GM18519 (cell line): ENCODE measurements around the gene RBM23.

Source experiments
- ATAC-seq: cut with Tn5 transposase; IDR thresholded peaks from one replicate; pipeline ENCODE4 v1.9.1; 2021; ENCODE audit warnings: mild to moderate bottlenecking, moderate library complexity; ENCODE audit not compliant: unreplicated experiment, low FRiP score

RBM23 gene

DNA sequence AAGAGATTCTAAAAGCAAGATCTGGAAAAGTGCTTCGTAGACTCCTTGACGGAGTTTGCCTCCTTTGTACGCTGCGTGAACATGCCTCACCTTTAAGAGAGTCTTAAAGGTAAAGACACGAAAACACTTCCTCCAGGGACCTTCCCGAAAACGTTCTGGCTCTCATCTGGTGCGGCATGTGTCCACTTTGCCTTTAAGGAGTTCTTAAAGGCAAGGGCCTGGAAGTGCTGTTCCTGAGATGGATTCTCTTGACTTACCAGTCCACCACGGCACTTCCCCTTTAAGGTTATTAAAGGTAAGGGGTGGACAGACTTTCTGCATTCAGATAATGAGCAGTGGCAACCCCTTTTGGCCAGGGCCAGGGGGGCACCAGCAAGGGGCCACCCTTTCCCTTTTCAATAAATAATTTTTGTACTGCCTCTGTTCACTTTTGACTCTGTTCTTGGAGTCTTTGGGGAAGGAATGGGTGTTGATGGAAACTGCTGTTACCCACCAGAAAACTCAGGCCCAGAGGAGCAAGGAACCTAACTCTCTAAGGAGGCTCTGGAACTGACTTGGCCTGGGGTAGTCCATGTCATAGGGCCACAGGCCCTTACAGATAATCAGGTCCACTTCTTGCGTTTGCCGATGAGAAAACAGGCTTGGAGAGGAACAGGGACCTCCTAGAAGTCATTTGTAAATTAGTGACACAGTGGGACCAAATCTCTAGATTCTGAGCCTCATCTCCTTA is 31.5 kb downstream of the RBM23 start:
- ATAC-seq, result no peak

DNA sequence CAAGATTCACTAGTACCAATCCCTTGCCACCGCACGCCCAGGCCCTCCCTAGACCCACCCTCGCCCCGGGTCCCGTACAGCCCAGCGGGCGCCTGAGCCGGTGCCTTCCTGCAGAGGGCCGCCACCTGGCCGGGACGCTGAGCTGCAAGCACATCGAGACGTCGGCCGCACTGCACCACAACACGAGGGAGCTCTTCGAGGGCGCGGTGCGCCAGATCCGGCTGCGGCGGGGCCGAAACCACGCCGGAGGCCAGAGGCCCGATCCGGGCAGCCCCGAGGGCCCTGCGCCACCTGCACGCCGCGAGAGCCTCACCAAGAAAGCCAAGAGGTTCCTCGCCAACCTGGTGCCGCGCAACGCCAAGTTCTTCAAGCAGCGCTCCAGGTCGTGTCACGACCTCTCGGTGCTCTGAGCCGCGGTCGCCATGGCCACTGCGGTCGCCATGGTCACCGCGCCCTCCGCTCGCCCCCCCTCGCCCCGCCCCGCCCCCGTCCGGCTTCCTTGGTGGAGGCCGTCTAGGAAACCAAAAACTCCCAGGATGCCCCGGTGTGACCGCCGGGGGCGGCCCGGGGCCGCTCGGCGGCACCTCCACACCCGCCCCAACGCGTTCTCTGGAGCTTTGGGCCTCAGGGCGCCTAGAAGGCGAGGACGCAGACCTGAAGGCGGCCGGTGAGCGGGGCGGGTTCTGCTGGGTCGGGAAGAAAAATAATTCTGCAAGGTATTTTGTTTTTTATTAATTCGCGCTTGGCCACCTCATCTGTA is 32.3 kb downstream of the RBM23 start:
- no peak for ATAC-seq

DNA sequence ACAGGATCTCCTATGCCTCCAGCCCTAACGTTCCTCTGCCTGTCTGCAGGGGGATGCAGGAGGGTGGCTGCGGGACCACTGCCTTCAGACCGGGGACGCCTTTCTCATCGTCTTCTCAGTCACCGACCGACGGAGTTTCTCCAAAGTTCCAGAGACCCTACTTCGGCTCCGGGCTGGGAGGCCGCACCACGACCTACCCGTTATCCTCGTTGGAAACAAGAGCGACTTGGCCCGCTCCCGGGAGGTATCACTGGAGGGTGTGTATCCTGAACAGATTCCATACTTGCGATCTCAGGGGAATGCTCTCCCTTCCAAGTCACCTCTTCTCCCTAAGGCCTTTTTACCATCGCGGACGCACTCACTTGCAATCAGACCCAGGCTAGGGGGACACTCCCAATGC is 33.0 kb downstream of the RBM23 start:
- no peak for ATAC-seq

DNA sequence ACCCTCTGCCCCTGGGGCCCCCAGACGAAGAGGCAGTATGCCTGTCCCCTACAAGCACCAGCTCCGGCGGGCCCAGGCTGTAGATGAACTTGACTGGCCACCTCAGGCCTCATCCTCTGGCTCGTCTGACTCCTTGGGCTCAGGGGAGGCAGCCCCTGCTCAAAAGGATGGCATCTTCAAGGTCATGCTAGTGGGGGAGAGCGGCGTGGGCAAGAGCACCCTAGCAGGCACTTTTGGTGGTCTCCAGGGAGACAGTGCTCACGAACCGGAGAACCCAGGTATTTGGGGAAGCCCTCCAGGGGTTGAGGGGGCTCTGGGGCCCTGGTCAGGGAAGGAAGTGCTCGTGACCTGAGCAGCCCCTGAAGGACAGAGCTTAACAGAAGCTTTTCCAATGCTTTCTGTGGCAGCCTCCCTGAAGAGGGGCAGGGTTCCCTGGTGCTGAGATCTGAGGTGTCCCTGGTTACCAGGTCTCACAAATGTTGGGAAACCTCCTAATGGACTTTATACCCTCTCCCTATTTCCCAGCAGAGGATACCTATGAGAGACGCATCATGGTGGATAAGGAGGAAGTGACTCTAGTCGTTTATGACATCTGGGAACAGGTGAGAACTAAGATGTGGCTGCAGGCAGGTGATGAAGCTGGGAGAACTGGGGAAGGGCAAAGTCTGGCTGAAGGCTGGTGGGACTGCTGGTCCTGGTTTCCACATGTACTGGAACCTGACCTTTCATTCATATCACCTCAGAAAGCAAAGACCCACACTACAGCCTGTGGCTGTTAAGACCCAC is 34.0 kb downstream of the RBM23 start:
- no peak for ATAC-seq

DNA sequence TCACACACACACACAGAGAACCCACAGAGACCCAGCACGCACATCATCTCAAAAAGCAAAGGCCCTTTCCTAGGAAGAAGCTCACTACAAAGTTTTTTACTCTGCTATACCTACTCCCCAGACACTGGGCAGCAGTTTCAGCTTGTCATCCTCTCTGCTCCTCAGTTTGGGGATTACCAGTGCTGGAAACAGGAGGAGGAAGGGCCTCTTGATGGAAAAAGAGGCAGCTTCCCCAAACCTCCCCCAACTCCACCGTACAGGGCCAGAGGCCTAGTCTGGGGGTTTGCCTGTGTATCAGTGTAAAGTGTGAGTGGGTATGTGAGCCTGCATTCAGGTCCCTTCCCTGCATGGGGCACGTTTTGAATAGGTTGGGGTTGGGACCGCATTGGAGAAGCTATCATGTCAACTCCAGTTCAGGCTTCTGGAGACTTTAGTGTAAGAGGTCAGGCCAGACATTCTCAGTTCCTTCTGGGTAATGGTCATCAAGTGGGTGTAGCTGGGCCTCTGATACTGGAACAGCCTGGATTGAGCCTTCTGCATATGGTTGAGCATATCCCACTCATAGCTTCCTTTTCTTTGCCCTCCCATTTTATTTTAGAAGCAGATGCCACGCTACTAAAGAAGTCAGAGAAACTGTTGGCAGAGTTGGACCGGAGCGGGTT is 34.7 kb downstream of the RBM23 start:
- no peak for ATAC-seq

DNA sequence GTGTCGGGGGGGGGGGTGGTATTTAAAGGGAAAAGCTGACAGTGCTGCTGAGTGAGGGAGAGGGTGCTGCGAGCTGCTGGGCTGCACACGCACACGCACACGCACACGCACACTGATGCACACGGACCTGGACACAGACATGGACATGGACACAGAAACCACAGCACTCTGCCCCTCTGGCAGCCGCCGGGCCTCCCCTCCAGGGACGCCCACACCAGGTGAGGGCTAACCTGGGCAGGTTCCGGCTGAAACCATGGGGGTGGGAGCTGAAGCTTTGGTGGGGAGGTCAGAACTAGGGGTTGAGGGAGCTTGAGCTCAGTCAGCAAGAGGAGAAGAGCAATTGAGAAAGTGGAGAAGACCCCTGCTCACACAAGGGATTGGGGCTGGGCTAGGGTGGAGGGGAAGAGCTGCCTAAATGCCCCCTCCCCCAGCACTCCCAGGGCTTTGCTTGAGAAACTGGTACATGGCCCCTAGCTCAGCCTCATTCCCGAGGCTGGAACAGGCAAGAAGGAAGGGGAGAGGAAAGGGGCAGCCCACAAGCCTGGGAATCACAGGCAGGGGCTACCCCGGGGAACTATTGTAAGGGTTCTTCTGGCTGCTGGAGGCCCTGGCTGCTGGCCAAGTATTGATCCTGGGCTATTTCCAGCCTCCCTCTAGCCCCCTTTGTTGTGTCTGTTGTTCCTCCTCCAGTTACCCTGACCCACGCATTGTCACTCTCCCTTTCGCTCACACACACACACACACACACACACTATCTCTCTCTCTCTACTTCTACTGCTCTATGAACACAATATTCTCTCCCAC is 35.6 kb downstream of the RBM23 start, which contains the start of gene REM2:
TSS of gene REM2 (plus strand) at position 50 of the 804 bp plus-strand sequence. CDS start at position 116, 66 bp downstream.
- ATAC-seq, result no peak

DNA sequence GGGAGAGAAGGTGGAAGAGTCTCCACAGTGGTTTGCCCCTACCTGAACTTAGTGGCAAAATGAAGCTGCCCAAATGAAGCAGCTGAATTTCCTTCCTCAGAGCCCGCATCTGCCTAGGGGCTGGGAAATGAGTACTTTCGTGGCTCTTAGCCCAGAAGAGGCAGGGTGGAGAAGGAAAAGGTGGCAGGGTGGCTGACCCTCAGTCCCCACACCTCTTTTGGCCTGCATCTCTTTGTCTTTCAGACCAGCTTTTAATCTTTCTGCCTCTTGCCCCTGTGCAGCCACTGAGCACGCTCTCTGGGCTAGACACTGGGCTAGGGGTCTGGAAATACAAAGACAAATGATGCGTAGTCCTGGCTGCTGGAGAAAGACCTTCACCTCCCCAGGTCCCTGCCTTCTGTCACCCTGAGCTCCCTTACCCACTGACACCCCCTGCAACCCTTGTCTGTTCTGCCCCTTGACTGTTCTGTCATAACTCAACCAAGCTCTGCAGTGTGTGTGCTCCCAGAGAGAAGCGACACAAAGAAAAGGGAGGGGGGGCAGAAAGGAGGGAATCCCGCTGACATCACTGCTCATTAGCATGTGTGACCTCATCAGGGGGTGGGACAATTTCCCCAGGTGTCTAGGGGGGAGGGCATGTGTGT is 36.3 kb downstream of the RBM23 start:
- no peak for ATAC-seq

DNA sequence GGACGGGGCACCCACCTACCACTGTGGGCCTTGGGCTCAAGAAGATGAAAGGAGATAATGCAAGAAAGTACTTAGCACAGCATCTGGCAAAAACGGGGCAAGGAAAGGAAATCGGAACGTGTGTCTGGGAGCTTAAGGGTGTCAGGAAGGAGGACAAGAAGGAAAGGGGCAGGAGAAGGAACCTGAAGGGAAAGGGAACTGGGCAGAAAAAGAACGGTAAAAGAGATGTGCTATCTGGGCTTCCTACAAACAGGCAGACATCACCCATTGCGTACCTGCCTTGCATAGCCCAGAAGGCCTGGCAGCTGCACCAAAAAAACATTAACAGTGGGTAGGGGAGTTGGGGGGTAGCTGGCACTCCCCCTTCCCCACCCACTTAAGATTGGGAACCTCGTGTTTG is 36.9 kb downstream of the RBM23 start:
- ATAC-seq, result no peak

DNA sequence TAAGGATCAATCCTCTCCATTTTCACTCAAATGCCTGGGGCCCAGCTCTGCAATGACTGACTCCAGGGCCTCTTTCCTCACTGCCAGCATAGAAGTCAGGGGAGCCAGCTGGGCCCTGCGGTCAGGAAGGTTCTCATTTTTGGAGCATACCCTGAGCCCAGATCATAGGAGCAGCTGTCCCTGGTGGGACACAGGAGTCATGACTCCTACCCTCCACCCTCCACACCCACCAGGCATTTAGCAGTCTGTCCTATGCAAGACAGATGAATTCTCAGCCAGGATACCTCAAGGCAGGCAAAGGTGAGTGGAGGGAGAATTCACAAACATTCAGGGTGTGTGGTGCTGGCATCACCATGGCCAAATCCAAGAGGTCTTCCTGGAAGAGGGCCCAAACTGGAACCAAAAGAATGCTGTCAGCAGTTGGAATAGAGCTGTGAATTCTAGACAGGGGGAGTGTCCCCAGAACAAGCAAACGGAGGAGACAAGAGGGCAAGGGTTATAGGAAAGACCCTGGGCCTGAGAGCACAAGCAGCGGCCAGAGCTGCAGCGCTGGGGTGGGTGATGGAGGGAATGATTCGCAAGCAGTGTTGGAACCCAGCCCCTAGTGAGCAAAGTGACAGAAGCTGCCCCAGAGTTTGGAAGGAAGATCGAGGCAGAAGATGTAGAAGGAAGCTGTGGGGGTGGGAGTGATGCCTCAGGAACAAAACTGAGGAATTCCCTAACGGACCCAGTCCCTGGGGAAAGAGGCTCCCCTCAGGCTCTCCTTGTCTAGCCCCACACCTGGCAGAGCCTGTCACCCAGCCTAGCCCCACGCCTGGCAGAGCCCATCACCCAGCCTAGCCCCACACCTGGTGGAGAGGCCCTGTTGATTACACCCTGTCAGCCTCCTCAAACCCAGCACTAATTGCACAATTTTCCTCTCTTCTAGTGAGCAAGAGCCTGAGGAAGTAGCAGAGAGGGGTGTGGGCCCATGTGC is 40.4 kb downstream of the RBM23 start:
- ATAC-seq, result no peak

DNA sequence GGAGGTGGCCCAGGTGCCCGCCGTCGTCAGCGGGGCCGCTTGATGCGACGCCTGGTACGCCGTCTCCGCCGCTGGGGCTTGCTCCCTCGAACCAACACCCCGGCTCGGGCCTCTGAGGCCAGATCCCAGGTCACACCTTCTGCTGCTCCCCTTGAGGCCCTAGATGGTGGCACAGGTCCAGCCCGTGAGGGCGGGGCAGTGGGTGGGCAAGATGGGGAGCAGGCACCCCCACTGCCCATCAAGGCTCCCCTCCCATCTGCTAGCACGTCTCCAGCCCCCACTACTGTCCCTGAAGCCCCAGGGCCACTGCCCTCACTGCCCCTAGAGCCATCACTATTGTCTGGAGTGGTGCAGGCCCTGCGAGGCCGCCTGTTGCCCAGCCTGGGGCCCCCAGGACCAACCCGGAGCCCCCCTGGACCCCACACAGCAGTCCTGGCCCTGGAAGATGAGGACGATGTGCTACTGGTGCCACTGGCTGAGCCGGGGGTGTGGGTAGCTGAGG is 41.9 kb downstream of the RBM23 start:
- ATAC-seq, result no peak

DNA sequence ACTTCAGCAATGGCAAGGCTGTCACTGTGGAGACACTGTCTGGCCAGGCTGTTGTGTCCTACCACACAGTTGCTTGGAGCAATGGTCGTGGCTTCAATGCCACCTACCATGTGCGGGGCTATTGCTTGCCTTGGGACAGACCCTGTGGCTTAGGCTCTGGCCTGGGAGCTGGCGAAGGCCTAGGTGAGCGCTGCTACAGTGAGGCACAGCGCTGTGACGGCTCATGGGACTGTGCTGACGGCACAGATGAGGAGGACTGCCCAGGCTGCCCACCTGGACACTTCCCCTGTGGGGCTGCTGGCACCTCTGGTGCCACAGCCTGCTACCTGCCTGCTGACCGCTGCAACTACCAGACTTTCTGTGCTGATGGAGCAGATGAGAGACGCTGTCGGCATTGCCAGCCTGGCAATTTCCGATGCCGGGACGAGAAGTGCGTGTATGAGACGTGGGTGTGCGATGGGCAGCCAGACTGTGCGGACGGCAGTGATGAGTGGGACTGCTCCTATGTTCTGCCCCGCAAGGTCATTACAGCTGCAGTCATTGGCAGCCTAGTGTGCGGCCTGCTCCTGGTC is 43.1 kb downstream of the RBM23 start:
- ATAC-seq, result no peak

DNA sequence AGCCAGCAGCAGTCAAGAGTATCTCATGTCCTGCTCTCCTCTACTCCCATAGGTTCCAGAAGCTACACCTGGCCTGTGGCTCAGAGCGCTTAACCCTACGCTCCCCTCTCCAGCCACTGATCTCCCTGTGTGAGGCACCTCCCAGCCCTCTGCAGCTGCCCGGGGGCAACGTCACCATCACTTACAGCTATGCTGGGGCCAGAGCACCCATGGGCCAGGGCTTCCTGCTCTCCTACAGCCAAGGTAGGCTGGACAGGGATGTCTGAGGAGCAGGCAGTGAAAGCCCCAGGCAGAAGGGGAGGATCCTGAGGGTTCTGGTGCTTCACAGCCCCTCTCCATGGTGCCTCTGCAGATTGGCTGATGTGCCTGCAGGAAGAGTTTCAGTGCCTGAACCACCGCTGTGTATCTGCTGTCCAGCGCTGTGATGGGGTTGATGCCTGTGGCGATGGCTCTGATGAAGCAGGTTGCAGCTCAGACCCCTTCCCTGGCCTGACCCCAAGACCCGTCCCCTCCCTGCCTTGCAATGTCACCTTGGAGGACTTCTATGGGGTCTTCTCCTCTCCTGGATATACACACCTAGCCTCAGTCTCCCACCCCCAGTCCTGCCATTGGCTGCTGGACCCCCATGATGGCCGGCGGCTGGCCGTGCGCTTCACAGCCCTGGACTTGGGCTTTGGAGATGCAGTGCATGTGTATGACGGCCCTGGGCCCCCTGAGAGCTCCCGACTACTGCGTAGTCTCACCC is 43.8 kb downstream of the RBM23 start:
- ATAC-seq, result no peak

DNA sequence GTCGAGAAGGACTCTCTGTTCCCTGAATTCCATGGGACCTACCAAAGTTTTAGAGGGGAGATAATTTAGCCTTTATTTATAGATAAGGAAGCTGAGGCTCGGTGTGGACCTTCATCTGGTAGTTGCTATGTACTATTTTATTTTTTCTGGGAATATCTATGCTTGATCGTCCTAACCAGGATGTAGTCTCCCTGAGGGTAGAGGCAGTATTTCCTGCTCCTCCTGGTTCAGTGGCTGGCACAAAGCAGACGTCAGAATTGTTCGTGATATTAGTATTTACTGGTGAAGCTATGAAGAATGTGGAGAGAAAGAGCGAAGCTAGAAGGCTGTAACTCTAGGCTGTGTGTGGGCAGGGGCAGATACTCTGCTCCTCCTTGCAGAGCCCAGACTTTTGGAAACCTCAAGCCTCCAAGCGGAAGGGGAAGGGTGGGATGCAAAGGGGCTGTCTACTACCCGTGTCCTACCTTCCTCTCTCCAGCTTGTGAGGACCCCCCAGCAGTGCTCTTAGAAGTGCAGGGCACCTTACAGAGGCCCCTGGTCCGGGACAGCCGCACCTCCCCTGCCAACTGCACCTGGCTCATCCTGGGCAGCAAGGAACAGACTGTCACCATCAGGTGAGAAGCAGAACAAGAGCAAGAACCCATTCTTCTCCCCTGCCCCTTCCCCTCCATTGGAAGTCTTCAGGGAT is 46.0 kb downstream of the RBM23 start:
- ATAC-seq, result no peak

DNA sequence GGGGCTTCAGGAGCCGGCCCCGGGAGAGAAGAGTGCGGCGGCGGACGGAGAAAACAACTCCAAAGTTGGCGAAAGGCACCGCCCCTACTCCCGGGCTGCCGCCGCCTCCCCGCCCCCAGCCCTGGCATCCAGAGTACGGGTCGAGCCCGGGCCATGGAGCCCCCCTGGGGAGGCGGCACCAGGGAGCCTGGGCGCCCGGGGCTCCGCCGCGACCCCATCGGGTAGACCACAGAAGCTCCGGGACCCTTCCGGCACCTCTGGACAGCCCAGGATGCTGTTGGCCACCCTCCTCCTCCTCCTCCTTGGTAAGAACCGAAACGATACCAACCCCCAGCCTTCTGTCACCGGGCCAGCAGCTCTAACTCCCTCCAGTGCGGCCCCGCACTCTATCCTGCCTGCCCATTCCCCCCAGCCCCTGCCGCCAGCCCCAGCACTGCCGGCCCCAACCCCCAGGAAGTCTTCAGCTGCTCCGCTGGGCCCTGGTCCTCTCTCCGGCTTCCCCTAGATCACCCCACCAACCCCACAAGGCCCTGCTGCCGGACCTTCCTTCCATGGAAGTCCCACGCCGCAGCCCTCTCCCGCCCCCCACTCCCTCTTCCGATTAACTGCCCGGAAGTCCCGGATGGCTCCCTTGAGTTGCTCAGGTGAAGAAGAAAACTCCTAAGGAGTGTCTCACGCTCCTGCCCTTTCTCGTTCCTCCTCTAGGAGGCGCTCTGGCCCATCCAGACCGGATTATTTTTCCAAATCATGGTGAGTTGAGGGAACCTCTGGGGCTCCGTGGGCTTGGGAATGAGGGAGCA is 46.7 kb downstream of the RBM23 start:
- no peak for ATAC-seq

DNA sequence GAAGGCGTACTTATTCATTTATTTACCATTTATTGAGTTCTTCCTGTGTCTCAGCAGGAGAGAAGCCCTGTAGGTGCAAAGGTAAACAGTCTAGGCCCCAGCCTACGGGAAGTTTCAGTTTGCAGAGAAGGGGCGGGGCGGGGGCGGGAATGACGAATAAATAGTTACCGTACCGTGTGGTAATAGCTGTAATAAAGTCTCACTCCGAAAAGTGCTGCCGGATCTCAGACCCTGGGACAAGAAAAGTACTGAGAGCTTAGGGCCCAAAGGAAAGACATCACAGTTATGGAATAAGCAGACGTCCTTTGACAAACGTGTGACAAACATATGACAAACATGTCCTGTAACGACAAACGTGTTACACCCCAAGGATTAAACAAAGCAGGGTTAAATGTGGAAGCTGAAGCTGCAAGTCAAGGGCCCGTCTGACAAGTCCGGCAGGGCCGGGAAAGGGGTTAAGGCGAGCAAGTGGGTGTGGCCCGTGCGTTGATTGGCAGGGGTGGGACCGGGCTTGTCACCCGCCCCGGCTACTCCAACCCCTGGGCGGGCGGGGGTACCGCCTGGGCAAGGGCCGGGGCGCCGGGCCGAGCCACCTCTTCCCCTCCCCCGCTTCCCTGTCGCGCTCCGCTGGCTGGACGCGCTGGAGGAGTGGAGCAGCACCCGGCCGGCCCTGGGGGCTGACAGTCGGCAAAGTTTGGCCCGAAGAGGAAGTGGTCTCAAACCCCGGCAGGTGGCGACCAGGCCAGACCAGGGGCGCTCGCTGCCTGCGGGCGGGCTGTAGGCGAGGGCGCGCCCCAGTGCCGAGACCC is 47.5 kb downstream of the RBM23 start, which contains the start of gene LRP10:
TSS of gene LRP10 (plus strand) at position 517 of the 809 bp plus-strand sequence. CDS start 564 bp downstream, outside the sequence.
- peak; percentile 46 for ATAC-seq
